ENCODE results near the gene CD109.

Gene CD109

GRCh38 chr6:73665686-73666319 lies 30.2 kb upstream of the CD109 start:
- TF ChIP-seq NFIC (IDR thresholded peaks at IDR 0.05): no peak
- no peak for TF ChIP-seq ZBTB7A (IDR thresholded peaks at IDR 0.05; ENCODE audit: low read depth)
- no peak for TF ChIP-seq TCF12 (IDR thresholded peaks at IDR 0.05; ENCODE audit: low read depth)
- no peak for TF ChIP-seq USF1 (IDR thresholded peaks at IDR 0.05)
- TF ChIP-seq FOXM1 (IDR thresholded peaks at IDR 0.05; ENCODE audit: borderline replicate concordance, low read depth): no peak
- TF ChIP-seq CEBPB (IDR thresholded peaks at IDR 0.05): no peak
- no peak for TF ChIP-seq EGR1 (IDR thresholded peaks at IDR 0.05)
- no peak for TF ChIP-seq TEAD4 (IDR thresholded peaks at IDR 0.05)

- TF ChIP-seq TAF1 (IDR thresholded peaks at IDR 0.05; ENCODE audit: low read depth): no peak
- no peak for TF ChIP-seq NFIC (IDR thresholded peaks at IDR 0.05)
- no peak for TF ChIP-seq REST (IDR thresholded peaks at IDR 0.05; ENCODE audit: low read depth)
- no peak for TF ChIP-seq YY1 (IDR thresholded peaks at IDR 0.05; ENCODE audit: low read depth)
- TF ChIP-seq TEAD4 (IDR thresholded peaks at IDR 0.05): no peak
- no peak for TF ChIP-seq TCF12 (IDR thresholded peaks at IDR 0.05; ENCODE audit: low read depth)
- no peak for TF ChIP-seq RAD21 (IDR thresholded peaks at IDR 0.05; ENCODE audit: low read depth)
- TF ChIP-seq CEBPB (IDR thresholded peaks at IDR 0.05): no peak
- no peak for TF ChIP-seq CREB1 (IDR thresholded peaks at IDR 0.05; ENCODE audit: low read depth)
- TF ChIP-seq FOXM1 (IDR thresholded peaks at IDR 0.05; ENCODE audit: borderline replicate concordance, low read depth): no peak
- TF ChIP-seq EGR1 (IDR thresholded peaks at IDR 0.05): no peak
- no peak for TF ChIP-seq ZBTB7A (IDR thresholded peaks at IDR 0.05; ENCODE audit: low read depth)
- TF ChIP-seq EP300 (IDR thresholded peaks at IDR 0.05; ENCODE audit: borderline replicate concordance): no peak
- no peak for TF ChIP-seq MAX (IDR thresholded peaks at IDR 0.05)
- no peak for TF ChIP-seq USF1 (IDR thresholded peaks at IDR 0.05)
These were observed 29.6 kb upstream of the CD109 start for GRCh38 chr6:73666393-73666792.

- TF ChIP-seq REST (IDR thresholded peaks at IDR 0.05; ENCODE audit: low read depth) (no peak), EP300 (IDR thresholded peaks at IDR 0.05; ENCODE audit: borderline replicate concordance) (no peak), USF1 (IDR thresholded peaks at IDR 0.05) (no peak), NFIC (IDR thresholded peaks at IDR 0.05) (no peak), ZBTB7A (IDR thresholded peaks at IDR 0.05; ENCODE audit: low read depth) (no peak)
These were observed 28.2 kb upstream of the CD109 start for GRCh38 chr6:73667798-73668197.

GRCh38 chr6:73669005-73669404 lies 27.0 kb upstream of the CD109 start:
- TF ChIP-seq USF1 (IDR thresholded peaks at IDR 0.05): no peak
- no peak for TF ChIP-seq TCF12 (IDR thresholded peaks at IDR 0.05; ENCODE audit: low read depth)
- TF ChIP-seq NFIC (IDR thresholded peaks at IDR 0.05): no peak
- TF ChIP-seq CEBPB (IDR thresholded peaks at IDR 0.05): no peak
- TF ChIP-seq MAX (IDR thresholded peaks at IDR 0.05): no peak
- TF ChIP-seq ZBTB7A (IDR thresholded peaks at IDR 0.05; ENCODE audit: low read depth): no peak
- no peak for TF ChIP-seq TEAD4 (IDR thresholded peaks at IDR 0.05)
- TF ChIP-seq CREB1 (IDR thresholded peaks at IDR 0.05; ENCODE audit: low read depth): no peak
- no peak for TF ChIP-seq EP300 (IDR thresholded peaks at IDR 0.05; ENCODE audit: borderline replicate concordance)
- no peak for TF ChIP-seq EGR1 (IDR thresholded peaks at IDR 0.05)
- no peak for TF ChIP-seq REST (IDR thresholded peaks at IDR 0.05; ENCODE audit: low read depth)
- no peak for TF ChIP-seq TAF1 (IDR thresholded peaks at IDR 0.05; ENCODE audit: low read depth)
- TF ChIP-seq FOXM1 (IDR thresholded peaks at IDR 0.05; ENCODE audit: borderline replicate concordance, low read depth): no peak
- no peak for TF ChIP-seq RAD21 (IDR thresholded peaks at IDR 0.05; ENCODE audit: low read depth)
- no peak for TF ChIP-seq YY1 (IDR thresholded peaks at IDR 0.05; ENCODE audit: low read depth)

All from Ishikawa (cell line).